ENCODE data around the gene ATG16L2. TPM values are rescaled to one million over a fixed set of nuclear protein-coding genes. Genes with fewer than 3 reads are reported as not detected.
A peak's percentile ranks its signal among the peaks of the same experiment; 100 is the strongest.

Gene ATG16L2
- total RNA-seq, 1 experiment from 2014 or later: 22.2 TPM

DNA sequence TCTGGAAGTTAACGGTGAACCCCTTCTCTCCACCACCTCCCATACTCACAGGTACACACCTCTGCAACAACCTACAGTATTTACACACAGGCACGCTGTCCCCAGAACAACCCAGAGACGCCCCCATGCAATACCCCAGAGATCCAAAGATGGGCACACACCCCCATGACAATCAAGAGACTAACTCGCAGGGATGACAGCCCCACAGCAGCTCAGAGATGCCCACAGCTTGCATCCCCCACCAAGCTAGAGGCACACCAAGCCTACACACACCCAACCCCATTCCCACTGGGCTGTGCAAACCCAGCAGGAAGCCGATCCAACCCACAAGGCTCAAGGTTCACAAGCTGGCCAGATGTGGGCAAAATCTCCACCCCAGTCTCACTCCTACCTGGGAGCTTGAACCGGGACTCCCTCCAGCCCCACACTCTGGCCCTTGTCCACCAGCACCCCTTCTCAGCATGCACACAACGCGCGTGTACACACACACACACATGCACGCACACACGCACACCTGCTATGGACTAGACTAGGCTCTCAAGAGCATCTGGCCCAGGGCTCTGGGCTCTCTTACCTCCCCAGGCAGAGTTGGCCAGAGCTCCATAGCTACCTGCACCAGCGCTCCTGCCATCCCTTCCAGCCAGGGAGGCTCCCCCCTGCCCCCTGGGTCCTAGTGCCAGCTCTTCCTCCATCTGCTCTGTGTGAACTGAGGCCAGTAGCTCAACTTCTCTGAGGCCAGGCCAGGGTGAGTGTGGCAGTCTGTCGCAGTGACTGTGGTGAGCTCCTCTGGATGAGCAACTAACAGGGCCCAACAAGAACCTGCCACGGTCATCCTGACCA, 31.9 kb upstream of the ATG16L2 start:
- CTCF ChIA-PET: interaction anchor here (0.7 to 3.6 kb wide), 15 partner anchors 10 to 569 kb away, joined by 3 to 42 read pairs (median 4); partner anchors contain the start of genes FCHSD2 and STARD10
- DNase-seq (ENCODE audit: low spot score): peak; percentile 59
- peaks cover 28% of the 10 kb centered on the region for H3K4me1 Mint-ChIP-seq
- ATAC-seq: peak; percentile 31
- H3K36me3 Mint-ChIP-seq: no peaks in the 10 kb centered on the region
- H3K27me3 Mint-ChIP-seq (ENCODE audit: low read depth): peaks cover 7% of the 10 kb centered on the region
- POLR2A ChIA-PET: interaction anchor here (0.9 to 1.9 kb wide), 4 partner anchors 11 to 57 kb away, joined by 3 to 5 read pairs (median 4); partner anchors contain the start of gene STARD10
- H3K4me3 Mint-ChIP-seq: peak overlapping the region; percentile 87
- TF ChIP-seq NFYB (CRISPR knock-in tag; conservative IDR thresholded peaks at IDR 0.05; ENCODE audit: low read depth) (no peak), ETV6 (CRISPR knock-in tag; IDR thresholded peaks at IDR 0.05) (no peak)
- TF ChIP-seq, protein P1, sequence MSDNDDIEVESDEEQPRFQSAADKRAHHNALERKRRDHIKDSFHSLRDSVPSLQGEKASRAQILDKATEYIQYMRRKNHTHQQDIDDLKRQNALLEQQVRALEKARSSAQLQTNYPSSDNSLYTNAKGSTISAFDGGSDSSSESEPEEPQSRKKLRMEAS (CRISPR knock-in tag; IDR thresholded peaks at IDR 0.05): 0 out of 2 replicates have a peak, but pooled peaks have one; percentile 20
- TF ChIP-seq, protein P2, sequence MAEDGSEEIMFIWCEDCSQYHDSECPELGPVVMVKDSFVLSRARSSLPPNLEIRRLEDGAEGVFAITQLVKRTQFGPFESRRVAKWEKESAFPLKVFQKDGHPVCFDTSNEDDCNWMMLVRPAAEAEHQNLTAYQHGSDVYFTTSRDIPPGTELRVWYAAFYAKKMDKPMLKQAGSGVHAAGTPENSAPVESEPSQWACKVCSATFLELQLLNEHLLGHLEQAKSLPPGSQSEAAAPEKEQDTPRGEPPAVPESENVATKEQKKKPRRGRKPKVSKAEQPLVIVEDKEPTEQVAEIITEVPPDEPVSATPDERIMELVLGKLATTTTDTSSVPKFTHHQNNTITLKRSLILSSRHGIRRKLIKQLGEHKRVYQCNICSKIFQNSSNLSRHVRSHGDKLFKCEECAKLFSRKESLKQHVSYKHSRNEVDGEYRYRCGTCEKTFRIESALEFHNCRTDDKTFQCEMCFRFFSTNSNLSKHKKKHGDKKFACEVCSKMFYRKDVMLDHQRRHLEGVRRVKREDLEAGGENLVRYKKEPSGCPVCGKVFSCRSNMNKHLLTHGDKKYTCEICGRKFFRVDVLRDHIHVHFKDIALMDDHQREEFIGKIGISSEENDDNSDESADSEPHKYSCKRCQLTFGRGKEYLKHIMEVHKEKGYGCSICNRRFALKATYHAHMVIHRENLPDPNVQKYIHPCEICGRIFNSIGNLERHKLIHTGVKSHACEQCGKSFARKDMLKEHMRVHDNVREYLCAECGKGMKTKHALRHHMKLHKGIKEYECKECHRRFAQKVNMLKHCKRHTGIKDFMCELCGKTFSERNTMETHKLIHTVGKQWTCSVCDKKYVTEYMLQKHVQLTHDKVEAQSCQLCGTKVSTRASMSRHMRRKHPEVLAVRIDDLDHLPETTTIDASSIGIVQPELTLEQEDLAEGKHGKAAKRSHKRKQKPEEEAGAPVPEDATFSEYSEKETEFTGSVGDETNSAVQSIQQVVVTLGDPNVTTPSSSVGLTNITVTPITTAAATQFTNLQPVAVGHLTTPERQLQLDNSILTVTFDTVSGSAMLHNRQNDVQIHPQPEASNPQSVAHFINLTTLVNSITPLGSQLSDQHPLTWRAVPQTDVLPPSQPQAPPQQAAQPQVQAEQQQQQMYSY (CRISPR knock-in tag; IDR thresholded peaks at IDR 0.05): no peak
- TF ChIP-seq, protein P3, sequence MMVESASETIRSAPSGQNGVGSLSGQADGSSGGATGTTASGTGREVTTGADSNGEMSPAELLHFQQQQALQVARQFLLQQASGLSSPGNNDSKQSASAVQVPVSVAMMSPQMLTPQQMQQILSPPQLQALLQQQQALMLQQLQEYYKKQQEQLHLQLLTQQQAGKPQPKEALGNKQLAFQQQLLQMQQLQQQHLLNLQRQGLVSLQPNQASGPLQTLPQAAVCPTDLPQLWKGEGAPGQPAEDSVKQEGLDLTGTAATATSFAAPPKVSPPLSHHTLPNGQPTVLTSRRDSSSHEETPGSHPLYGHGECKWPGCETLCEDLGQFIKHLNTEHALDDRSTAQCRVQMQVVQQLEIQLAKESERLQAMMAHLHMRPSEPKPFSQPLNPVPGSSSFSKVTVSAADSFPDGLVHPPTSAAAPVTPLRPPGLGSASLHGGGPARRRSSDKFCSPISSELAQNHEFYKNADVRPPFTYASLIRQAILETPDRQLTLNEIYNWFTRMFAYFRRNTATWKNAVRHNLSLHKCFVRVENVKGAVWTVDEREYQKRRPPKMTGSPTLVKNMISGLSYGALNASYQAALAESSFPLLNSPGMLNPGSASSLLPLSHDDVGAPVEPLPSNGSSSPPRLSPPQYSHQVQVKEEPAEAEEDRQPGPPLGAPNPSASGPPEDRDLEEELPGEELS (CRISPR knock-in tag; IDR thresholded peaks at IDR 0.05): 0 out of 2 replicates have a peak, but pooled peaks have one; percentile 13
- no peak overlapping the region for H3K27ac Mint-ChIP-seq
- no peaks in the 10 kb centered on the region for H3K9me3 Mint-ChIP-seq

DNA sequence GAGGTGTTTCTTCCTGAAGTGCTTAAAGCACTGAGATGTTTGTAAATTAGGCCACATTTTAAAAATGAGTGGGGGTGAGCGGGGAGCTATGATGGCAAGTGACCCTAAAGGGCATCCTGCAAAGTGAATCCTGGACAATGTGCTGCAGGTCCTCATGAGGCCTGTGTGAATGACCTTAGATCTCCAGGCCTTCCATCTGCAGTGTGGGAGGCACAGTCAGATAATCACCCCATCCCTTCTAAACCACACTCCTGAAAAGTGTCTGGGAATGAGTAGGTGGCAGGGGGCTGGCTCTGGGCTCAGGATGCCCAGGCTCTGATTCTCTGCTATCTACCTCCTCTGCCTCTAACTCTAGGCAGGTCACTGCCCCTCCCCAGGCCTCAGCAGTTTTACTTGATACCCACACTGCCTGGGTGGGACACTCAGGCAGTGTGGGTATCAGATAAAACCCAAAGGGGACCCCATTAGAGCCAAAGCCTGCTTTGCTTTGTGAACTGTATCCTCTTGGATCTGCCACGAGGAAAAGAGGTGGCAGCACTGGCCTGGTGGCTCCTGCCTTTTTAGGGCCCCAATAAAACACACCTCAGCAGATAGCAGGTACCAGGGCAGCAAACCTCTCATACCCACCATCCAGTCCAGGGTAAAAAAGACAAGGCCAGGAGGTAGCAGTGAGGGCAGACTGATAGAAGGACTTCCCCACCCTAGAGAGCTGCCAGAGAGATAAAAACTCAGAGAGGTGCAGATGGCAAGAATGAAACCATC, 30.9 kb upstream of the ATG16L2 start:
- DNase-seq (ENCODE audit: low spot score) (no peak), ATAC-seq (no peak)
- H3K4me1 Mint-ChIP-seq: peaks cover 34% of the 10 kb centered on the region
- POLR2A ChIA-PET: interaction anchor here (1.9 kb wide), 1 partner anchor 12 kb away, joined by 5 read pairs; no protein-coding TSS in a partner anchor
- CTCF ChIA-PET: interaction anchor here (0.9 to 3.6 kb wide), 9 partner anchors 9 to 568 kb away, joined by 3 to 42 read pairs (median 5); partner anchors contain the start of gene STARD10
- peaks cover 7% of the 10 kb centered on the region for H3K27me3 Mint-ChIP-seq (ENCODE audit: low read depth)
- no peak overlapping the region for H3K4me3 Mint-ChIP-seq
- H3K27ac Mint-ChIP-seq: no peak overlapping the region
- no peaks in the 10 kb centered on the region for H3K9me3 Mint-ChIP-seq
- no peak for TF ChIP-seq ZNF263 (CRISPR knock-in tag; IDR thresholded peaks at IDR 0.05; ENCODE audit: low read depth)
- TF ChIP-seq, protein P3 (CRISPR knock-in tag; IDR thresholded peaks at IDR 0.05): no peak
- TF ChIP-seq FOXP1 (CRISPR knock-in tag; IDR thresholded peaks at IDR 0.05; ENCODE audit: borderline replicate concordance): no peak
- TF ChIP-seq SMAD4 (CRISPR knock-in tag; IDR thresholded peaks at IDR 0.05): no peak
- no peak for TF ChIP-seq NR2C2 (CRISPR knock-in tag; IDR thresholded peaks at IDR 0.05)
- no peak for TF ChIP-seq NFATC4 (CRISPR knock-in tag; IDR thresholded peaks at IDR 0.05)
- no peak for TF ChIP-seq PRRX2 (CRISPR knock-in tag; IDR thresholded peaks at IDR 0.05)
- TF ChIP-seq ZNF232 (CRISPR knock-in tag; IDR thresholded peaks at IDR 0.05): no peak
- TF ChIP-seq, protein P4, sequence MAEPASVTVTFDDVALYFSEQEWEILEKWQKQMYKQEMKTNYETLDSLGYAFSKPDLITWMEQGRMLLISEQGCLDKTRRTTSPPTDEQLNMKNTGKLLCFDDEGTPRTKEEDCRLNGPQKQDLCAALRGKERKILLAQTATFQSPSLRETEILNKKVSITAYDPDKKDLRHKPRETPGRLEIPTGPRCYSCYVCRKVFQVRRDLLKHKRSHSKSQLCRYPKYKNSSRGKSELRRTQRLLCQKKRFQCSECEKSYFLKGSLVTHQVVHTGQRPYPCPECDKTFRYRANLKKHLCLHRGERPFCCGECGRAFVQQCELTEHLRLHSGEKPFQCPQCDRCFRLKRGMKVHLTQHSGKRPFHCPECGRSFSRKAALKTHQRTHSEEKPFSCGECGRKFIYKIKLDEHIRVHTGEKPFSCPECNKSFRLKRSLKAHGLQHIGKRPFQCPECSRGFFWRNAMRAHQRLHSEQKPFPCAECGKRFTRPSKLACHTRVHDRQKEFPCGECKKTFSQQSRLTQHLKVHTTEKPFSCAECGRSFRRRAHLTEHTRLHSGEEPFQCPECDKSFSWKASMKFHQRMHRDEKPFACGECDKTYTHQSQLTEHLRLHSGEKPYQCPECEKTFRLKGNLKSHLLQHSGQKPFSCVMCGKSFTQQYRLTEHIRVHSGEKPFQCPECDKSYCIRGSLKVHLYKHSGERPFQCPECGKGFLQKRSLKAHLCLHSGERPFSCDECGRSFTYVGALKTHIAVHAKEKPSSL (CRISPR knock-in tag; conservative IDR thresholded peaks at IDR 0.05): no peak
- TF ChIP-seq SOX15 (CRISPR knock-in tag; IDR thresholded peaks at IDR 0.05): no peak
- TF ChIP-seq JAZF1 (CRISPR knock-in tag; IDR thresholded peaks at IDR 0.05): no peak
- no peak for TF ChIP-seq ESRRA (CRISPR knock-in tag; IDR thresholded peaks at IDR 0.05; ENCODE audit: borderline replicate concordance)
- TF ChIP-seq TCF7 (CRISPR knock-in tag; IDR thresholded peaks at IDR 0.05; ENCODE audit: low read depth): no peak
- TF ChIP-seq, protein P5, sequence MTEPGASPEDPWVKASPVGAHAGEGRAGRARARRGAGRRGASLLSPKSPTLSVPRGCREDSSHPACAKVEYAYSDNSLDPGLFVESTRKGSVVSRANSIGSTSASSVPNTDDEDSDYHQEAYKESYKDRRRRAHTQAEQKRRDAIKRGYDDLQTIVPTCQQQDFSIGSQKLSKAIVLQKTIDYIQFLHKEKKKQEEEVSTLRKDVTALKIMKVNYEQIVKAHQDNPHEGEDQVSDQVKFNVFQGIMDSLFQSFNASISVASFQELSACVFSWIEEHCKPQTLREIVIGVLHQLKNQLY (CRISPR knock-in tag; IDR thresholded peaks at IDR 0.05): no peak
- H3K36me3 Mint-ChIP-seq: no peaks in the 10 kb centered on the region
